Measurements from ENCODE around the gene ALDH1B1. TPM values are rescaled to one million over a fixed set of nuclear protein-coding genes. Genes with fewer than 3 reads are reported as not detected.

The ALDH1B1 gene
- total and polyA plus RNA-seq, 2 donors (not counting 3 experiments of a cell fraction or from before 2014, with no cell fraction given): 11.5 to 20.5 TPM

GRCh38 chr9:38435521-38435920 is 43.0 kb downstream of the ALDH1B1 start:
- H3K4me2 ChIP-seq (ENCODE audit: insufficient read depth, low read length): no peak overlapping the region
- no TSS peak for BruUV-seq (replicated peaks)
- CTCF ChIA-PET: interaction anchor here (1.0 to 1.1 kb wide), 2 partner anchors 15 to 25 kb away, joined by 3 read pairs; no protein-coding TSS in a partner anchor
- FAIRE-seq (no peak), DNase-seq (ENCODE audit: low read depth, low spot score) (no peak)
- POLR2A ChIA-PET: interaction anchor here (0.6 kb wide), 1 partner anchor 15 kb away, joined by 6 read pairs; no protein-coding TSS in a partner anchor
- intact Hi-C loops (cut with micrococcal nuclease) (no loop called here), dilution Hi-C loops (cut with MboI; ENCODE audit: extremely low pct_ligation_motif_present, low sequenced_read_pairs) (no loop called here)
- H3K27ac ChIP-seq (ENCODE audit: insufficient read depth, low read depth, low read length): no peak overlapping the region
- no peaks in the 10 kb centered on the region for H3K36me3 ChIP-seq (ENCODE audit: control insufficient read depth in 2 of 2, extremely low read depth in 1 of 2, insufficient read depth in 2 of 2, low read length in 2 of 2)
- H4K20me1 ChIP-seq (replicated peaks; ENCODE audit: control insufficient read depth, extremely low read depth, insufficient read depth, low read length): no peaks in the 10 kb centered on the region
- peaks cover 2 to 3% of the 10 kb centered on the region in 2 experiments for H3K27me3 ChIP-seq (ENCODE audit: control insufficient read depth in 2 of 2, insufficient read depth in 2 of 2, low read length in 2 of 2)
- no peak overlapping the region for H3K9ac ChIP-seq (replicated peaks; ENCODE audit: extremely low read depth, insufficient read depth, low read length)
- no peak overlapping the region for H3K4me3 ChIP-seq (replicated peaks in 1 of 3; ENCODE audit: insufficient read depth in 1 of 3, low read depth in 1 of 3, low read length in 3 of 3)
- H2AFZ ChIP-seq (ENCODE audit: low read depth, low read length): no peak overlapping the region
- no peaks in the 10 kb centered on the region for H3K79me2 ChIP-seq (ENCODE audit: control insufficient read depth, insufficient read depth, low read length)
- no peaks in the 10 kb centered on the region for H3K9me3 ChIP-seq (replicated peaks; ENCODE audit: control insufficient read depth, insufficient read depth, low read length)
- H3K4me1 ChIP-seq (ENCODE audit: control insufficient read depth, extremely low read depth, insufficient read depth, low read length): no peaks in the 10 kb centered on the region
- TF ChIP-seq MYC (IDR thresholded peaks at IDR 0.05; ENCODE audit: low read depth, low read length): no peak
- no peak for TF ChIP-seq MAX (IDR thresholded peaks at IDR 0.05; ENCODE audit: insufficient read depth, insufficient read length)
- TF ChIP-seq POLR2A (IDR thresholded peaks at IDR 0.05; ENCODE audit: low read depth, low read length): no peak
- TF ChIP-seq JUN (IDR thresholded peaks at IDR 0.05; ENCODE audit: borderline replicate concordance, insufficient read depth, insufficient read length, low read depth): no peak
- no peak for TF ChIP-seq EZH2 (IDR thresholded peaks at IDR 0.05; ENCODE audit: borderline replicate concordance, low read depth, low read length, severe bottlenecking)
- TF ChIP-seq FOS (IDR thresholded peaks at IDR 0.05; ENCODE audit: borderline replicate concordance, insufficient read depth, low read length): no peak
- TF ChIP-seq POLR2AphosphoS5 (IDR thresholded peaks at IDR 0.05; ENCODE audit: insufficient read depth, low read depth, low read length): no peak
- no peak for TF ChIP-seq CTCF (IDR thresholded peaks at IDR 0.05; ENCODE audit: extremely low read depth in 1 of 2, insufficient read depth in 1 of 2, low read depth in 1 of 2, low read length in 2 of 2)
- TF ChIP-seq GATA2 (IDR thresholded peaks at IDR 0.05; ENCODE audit: insufficient read depth, insufficient read length, low read depth, low read length): no peak
- no peaks in the 10 kb centered on the region for H3K9me1 ChIP-seq (replicated peaks; ENCODE audit: control insufficient read depth, extremely low read depth, insufficient read depth, low read length)

Measured in endothelial cell of umbilical vein (primary cell).